ENCODE results near the gene LRRC45.

LRRC45 gene

GRCh38 chr17:81993729-81994592, 29.1 kb upstream of the LRRC45 start:
- in situ Hi-C loops (cut with HindIII; ENCODE audit: low sequenced_read_pairs) = no loop called here

DNA sequence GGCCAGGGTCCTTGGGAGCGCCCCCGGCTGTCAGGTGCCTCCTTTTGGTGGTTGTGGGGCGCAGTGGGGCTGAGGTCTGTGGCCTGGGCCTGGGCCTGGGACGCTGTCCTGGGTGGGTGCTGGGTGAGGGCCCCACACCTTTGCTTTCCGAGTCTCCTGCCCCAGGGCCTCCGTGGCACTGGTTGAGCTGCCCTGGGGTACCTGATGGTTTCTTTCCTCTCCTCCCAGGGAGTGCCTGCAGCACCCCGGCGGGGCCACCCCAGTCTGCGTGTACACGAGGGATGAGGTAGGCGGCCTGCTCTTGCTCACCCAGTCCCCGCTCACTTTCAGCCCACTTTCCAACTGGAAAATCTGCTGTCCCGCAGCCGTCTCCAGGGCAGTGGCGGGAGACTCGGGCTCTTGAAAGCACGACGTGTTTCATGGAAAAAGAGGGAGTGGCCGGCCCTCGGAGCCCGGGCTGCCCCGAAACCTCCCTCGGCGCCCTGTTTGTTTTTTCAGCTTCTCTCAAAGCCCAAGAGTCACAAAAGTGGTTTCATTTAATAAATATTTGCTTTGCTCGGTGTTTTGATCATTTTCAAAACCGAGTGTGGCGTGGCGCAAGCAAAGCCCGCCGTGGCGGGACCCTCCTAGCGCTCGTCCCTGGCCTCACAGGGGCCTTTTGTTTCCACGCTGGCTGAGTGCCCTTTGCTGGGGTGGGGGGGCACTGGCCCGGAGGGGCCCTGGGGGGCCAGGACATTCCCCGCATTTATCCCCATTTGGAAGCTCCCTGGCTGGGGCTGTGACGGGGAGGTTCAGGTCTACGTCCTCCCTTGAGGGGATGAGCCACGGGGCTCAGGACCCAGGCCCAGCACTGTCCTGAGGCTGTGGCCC, 28.3 kb upstream of the LRRC45 start:
- in situ Hi-C loops (cut with HindIII; ENCODE audit: low sequenced_read_pairs) = no loop called here

- in situ Hi-C loops (cut with HindIII; ENCODE audit: low sequenced_read_pairs) = no loop called here
Measured at GRCh38 chr17:81995463-81996231, 27.5 kb upstream of the LRRC45 start.

GRCh38 chr17:81996232-81996756, 26.8 kb upstream of the LRRC45 start:
- in situ Hi-C loops (cut with HindIII; ENCODE audit: low sequenced_read_pairs) = no loop called here

DNA sequence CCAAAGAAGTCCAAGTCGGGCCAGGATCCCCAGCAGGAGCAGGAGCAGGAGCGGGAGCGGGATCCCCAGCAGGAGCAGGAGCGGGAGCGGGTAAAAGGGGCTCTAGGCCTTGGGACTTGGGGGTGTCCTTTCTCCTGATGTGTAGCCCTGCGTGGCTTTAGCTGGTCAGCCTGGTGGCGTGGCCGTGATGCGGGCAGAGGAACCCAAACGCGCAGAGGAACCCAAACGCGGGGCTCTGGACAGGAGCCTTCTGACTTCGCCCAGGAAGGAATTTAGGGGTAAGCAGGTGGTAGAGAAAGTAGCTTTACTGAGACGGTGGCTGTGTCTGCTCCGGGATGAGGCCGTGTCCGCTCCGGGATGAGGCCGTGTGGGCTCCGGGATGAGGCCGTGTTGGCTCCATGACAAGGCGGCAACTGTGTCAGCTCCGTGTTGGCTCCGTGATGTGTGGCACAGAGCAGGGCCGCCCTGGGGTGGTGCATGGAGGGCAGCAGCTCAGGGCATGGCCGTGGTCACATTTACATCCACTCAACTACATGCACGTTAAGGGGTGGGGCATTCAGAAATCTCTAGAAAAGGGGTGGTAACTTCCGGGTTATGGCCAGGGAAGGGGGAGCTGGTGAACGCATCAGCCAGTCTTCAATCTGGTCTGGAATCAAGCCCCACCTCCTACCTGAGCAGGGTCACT, 26.2 kb upstream of the LRRC45 start:
- in situ Hi-C loops (cut with HindIII; ENCODE audit: low sequenced_read_pairs) = no loop called here

DNA sequence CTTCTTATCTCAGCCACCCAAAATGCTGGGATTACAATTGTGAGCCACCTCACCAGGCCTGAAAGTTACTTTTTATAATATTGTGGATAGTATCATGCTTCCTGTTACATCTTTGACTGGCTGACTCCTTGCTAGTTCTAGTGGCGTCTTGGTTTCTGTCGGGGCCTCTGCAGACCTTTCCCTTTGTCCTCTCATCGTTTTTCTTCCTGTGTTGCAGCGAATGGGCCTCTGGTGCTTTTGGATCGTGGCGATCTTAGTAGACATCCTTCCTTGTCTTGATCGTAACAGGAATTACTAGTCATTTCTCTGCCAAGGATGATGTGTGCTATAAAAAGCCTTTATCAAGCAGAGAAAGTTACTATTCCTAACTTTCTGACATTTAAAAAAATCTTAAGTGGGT, 24.9 kb upstream of the LRRC45 start:
- in situ Hi-C loops (cut with HindIII; ENCODE audit: low sequenced_read_pairs) = no loop called here

DNA sequence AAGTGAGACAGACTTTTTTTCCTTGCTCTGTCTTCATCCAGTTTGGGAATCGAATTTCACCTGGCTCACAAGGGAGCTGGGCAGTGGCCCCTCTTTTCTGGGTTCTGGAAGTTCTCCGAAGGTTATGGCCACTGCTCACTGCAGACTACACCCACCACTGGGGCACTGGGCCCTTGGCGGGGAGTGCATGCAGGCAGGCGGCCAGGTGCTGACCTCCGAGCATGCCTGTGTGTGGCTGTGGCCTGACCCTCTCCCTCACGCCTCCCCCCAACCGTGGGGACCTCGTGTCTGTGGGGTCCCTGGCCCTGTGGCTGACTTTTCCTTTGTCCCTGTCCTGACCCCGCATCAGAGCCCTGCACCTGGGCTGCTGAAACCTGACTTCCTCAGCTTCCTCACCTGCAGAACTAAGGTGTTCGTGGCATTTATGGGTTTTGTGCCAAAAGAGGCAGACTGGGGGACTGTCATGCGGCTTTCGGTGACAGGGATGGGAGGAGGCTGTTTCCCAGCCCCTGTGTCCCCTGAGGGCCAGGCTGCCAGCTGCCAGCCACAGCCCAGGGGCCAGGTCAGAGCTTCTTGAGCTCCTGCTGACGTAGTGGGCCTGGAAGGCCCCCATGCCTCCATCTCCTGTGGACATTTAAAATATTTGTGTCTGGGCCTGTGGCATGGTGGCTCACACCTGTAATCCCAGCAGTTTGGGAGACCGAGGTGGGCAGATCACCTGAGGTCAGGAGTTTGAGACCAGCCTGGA, 24.2 kb upstream of the LRRC45 start:
- in situ Hi-C loops (cut with HindIII; ENCODE audit: low sequenced_read_pairs) = no loop called here

- in situ Hi-C loops (cut with HindIII; ENCODE audit: low sequenced_read_pairs) = no loop called here
Measured at GRCh38 chr17:81999587-81999975, 23.5 kb upstream of the LRRC45 start.

- in situ Hi-C loops (cut with HindIII; ENCODE audit: low sequenced_read_pairs) = no loop called here
Measured at GRCh38 chr17:81999976-82000802, 22.9 kb upstream of the LRRC45 start.

DNA sequence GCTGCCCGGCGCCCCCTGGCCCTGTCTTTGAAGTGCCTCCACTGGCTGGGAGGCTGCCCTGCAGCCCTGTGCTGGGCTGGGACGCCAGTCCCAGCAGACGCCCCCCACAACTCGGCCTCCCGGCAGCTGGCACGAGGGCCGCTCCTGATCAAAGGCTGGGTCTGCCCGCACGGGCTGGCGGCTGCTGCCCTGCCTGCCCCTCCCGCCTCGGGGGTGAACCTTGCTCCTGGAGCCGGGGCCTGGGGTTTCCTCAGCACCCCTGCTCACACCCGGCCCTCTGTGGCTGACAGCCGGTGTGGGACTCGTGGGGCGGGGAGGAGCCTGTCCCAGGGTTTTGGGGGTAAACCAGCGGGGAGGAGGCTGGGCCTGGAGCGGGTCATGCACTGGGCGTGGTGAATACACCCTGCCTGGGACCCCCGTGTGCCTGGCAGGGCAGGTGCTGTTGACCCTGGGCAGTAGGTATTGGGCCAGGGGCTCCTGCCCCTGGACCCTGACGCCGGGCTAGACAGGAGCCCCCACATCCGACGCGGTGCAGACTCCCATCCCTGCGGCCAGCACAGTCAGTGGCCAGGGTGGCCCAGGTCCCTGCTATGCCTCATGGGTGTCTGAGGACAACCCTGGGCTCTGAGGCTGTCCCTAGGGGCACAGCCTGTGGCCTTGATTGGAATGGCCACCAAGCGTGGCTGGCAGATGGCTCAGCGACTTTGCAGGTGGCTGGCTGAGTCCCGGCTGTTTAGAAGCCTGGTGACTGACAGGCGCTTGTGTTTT, 22.1 kb upstream of the LRRC45 start:
- in situ Hi-C loops (cut with HindIII; ENCODE audit: low sequenced_read_pairs) = no loop called here

DNA sequence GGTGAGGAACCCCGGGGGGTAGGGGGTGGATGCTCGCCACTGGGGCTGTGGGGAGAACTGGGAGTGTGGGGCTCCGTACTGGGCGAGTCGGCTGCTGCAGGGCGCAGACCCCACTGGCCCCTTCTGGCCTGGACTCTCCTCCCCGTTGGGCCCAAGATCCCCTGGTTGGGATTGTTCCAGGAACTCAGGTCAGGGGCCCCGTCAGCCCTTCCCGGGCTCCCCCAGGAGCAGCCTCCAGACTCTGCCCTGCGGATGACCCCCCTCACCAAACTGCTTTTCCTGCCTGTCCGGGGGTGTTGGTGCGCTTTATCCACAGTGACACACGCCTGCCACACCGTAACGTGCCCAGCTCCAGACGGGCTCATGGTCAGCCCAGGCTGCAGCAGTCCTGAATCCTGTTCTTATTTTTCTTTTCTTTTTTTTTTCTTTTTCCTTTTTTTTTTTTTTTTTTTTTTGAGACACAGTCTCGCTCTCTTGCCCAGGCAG, 21.5 kb upstream of the LRRC45 start:
- in situ Hi-C loops (cut with HindIII; ENCODE audit: low sequenced_read_pairs) = no loop called here

- in situ Hi-C loops (cut with HindIII; ENCODE audit: low sequenced_read_pairs) = no loop called here
Measured at GRCh38 chr17:82003411-82004381, 19.4 kb upstream of the LRRC45 start.

DNA sequence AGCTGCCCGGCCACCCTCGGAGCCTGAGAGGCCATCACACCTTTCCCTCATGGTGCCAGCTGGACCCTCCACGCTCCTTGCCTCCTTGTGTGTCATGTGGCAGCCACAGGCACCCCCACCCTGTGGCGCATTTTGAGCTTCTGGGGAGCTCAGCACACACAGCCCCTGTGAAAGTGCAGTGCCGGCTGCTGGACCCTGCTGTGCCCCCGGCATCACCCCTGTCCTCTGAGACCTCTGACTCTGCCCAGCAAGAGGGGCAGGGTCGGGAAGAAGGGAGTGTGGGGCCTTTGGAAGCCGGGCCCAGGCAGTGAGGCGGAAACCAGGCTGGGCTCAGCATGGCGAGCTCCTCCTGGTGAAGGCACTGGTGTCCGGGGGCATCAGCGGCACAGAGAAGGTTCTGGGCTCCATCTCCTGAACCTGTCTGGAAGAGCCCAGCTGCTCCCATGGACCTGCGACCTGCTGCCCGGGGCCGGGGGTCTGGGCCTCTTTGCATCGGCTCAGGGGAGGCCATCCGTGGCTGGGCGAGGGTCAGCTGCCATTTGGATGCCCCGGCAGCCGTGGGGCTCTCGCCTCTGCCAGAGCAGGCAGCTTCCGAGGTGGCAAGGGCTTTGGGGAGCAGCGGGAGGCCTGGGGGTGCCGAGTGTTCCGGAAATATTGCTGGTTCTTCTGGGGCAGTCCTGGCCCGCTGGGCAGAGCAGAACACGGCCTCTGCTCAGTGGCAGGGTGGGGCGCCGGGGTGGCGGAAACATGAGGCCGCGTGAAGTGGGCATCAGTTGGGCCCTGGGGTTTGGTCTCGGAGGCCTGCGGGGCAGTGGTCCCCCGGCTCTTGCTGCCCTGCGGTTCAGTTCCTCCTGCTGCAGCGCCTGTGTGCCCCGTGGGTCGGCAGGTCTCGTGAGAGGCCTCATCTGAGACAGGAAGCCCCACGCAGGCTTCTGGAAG, 18.3 kb upstream of the LRRC45 start:
- in situ Hi-C loops (cut with HindIII; ENCODE audit: low sequenced_read_pairs) = no loop called here

GRCh38 chr17:82005701-82006348, 17.3 kb upstream of the LRRC45 start:
- in situ Hi-C loops (cut with HindIII; ENCODE audit: low sequenced_read_pairs) = no loop called here

All from DLD1 (cell line).